DMS 273 (cell line): Measurements from ENCODE around the gene INTS15.

ENCODE experiments used
- DNase-seq: peaks from one replicate; lab custom pipeline; 2025; ENCODE audit not compliant: unreplicated experiment; lab: John Stamatoyannopoulos, UW

INTS15 gene

GRCh38 chr7:6642239-6642839 is 52.5 kb downstream of the INTS15 start:
- DNase-seq = no peak

- DNase-seq = no peak
These were observed 53.2 kb downstream of the INTS15 start for GRCh38 chr7:6642861-6643640.

- no peak for DNase-seq
These were observed 54.2 kb downstream of the INTS15 start for GRCh38 chr7:6643915-6644625.

- no peak for DNase-seq
These were observed 54.9 kb downstream of the INTS15 start for GRCh38 chr7:6644728-6645127.

- no peak for DNase-seq
These were observed 56.6 kb downstream of the INTS15 start for GRCh38 chr7:6646465-6646864.

- DNase-seq = no peak
These were observed 57.3 kb downstream of the INTS15 start for GRCh38 chr7:6647080-6647479.

- no peak for DNase-seq
These were observed 57.7 kb downstream of the INTS15 start for GRCh38 chr7:6647541-6647940.

- DNase-seq = no peak
These were observed 58.4 kb downstream of the INTS15 start for GRCh38 chr7:6648066-6648814.

- DNase-seq = no peak
These were observed 58.9 kb downstream of the INTS15 start for GRCh38 chr7:6648815-6649104.

- no peak for DNase-seq
These were observed 59.6 kb downstream of the INTS15 start for GRCh38 chr7:6649241-6649961.

- no peak for DNase-seq
These were observed 60.3 kb downstream of the INTS15 start for GRCh38 chr7:6650086-6650485.

- no peak for DNase-seq
These were observed 60.7 kb downstream of the INTS15 start for GRCh38 chr7:6650521-6651011.

- DNase-seq = no peak
These were observed 62.1 kb downstream of the INTS15 start for GRCh38 chr7:6651851-6652445.

GRCh38 chr7:6652446-6653011 is 62.7 kb downstream of the INTS15 start:
- DNase-seq = no peak

GRCh38 chr7:6653071-6654003 is 63.5 kb downstream of the INTS15 start:
- DNase-seq = no peak

GRCh38 chr7:6654113-6654841 is 64.5 kb downstream of the INTS15 start:
- no peak for DNase-seq

GRCh38 chr7:6654842-6655610 is 65.2 kb downstream of the INTS15 start:
- no peak for DNase-seq
